T-helper 17 cell (primary cell): ENCODE measurements around the gene HAUS8. TPM values are rescaled to one million over a fixed set of nuclear protein-coding genes. Genes with fewer than 3 reads are reported as not detected.
"Not testable (repeated sequence)": the region's sequence is repeated elsewhere in the genome, so short reads cannot be mapped to it uniquely, and the experiment has no call there.

Experiments
- ATAC-seq: fragments of 150-1000 bp; cut with Tn5 transposase; 2 replicates; pipeline ENCODE4 v1.10.0; 2021; ENCODE audit warnings: mild to moderate bottlenecking, moderate library complexity
- DNase-seq, 3 donors: peaks; one replicate each; pipeline versions ENCODE4 v3.0.0 to v3.0.0-alpha.2; 2020 to 2021
- H3K9me3 ChIP-seq: one replicate; pipeline ENCODE4 v1.7.0; 2013; ENCODE audit warnings: low read length, mild to moderate bottlenecking; ENCODE audit not compliant: control insufficient read depth, poor library complexity, severe bottlenecking
- H3K27ac Mint-ChIP-seq: one replicate; pipeline ENCODE4 v1.8.0; 2022; ENCODE audit warnings: mild to moderate bottlenecking, moderate library complexity, mixed read lengths
- H3K27me3 Mint-ChIP-seq: one replicate; pipeline ENCODE4 v1.8.0; 2022; ENCODE audit warnings: mixed read lengths
- H3K36me3 Mint-ChIP-seq: one replicate; pipeline ENCODE4 v1.8.0; 2022; ENCODE audit warnings: low read depth, mixed read lengths
- H3K4me1 Mint-ChIP-seq: one replicate; pipeline ENCODE4 v1.8.0; 2022; ENCODE audit warnings: mild to moderate bottlenecking, mixed read lengths
- H3K4me3 Mint-ChIP-seq: one replicate; pipeline ENCODE4 v1.8.0; 2022; ENCODE audit warnings: mild to moderate bottlenecking, moderate library complexity, mixed read lengths
- total RNA-seq, 4 donors: library from RNA in 2 of 4; stranded (reverse) in 2 of 4; gene quantifications; one replicate each; pipeline ENCODE4 v1.2.3 and lab custom pipeline; 2022 to 2026

The HAUS8 gene
- total RNA-seq, 2 donors from 2014 or later: 18.4 to 26.2 TPM

- no peak for DNase-seq
- H3K27ac Mint-ChIP-seq: peak overlapping the region; percentile 74
- peaks cover 5% of the 10 kb centered on the region for H3K36me3 Mint-ChIP-seq
- ATAC-seq: peak; percentile 67
- H3K9me3 ChIP-seq: no peaks in the 10 kb centered on the region
- H3K4me1 Mint-ChIP-seq: peaks cover 25% of the 10 kb centered on the region
- H3K27me3 Mint-ChIP-seq: no peaks in the 10 kb centered on the region
- peak overlapping the region; percentile 45 for H3K4me3 Mint-ChIP-seq
Measured at GRCh38 chr19:17109962-17110598, 34.8 kb upstream of the HAUS8 start.

GRCh38 chr19:17109300-17109699, 34.0 kb upstream of the HAUS8 start:
- H3K9me3 ChIP-seq: no peaks in the 10 kb centered on the region
- DNase-seq: no peak
- Mint-ChIP-seq H3K36me3 (peaks cover 5% of the 10 kb centered on the region), H3K27ac (peak overlapping the region; percentile 74), H3K4me1 (peaks cover 25% of the 10 kb centered on the region), H3K27me3 (no peaks in the 10 kb centered on the region), H3K4me3 (no peak overlapping the region)
- ATAC-seq: no peak

DNA sequence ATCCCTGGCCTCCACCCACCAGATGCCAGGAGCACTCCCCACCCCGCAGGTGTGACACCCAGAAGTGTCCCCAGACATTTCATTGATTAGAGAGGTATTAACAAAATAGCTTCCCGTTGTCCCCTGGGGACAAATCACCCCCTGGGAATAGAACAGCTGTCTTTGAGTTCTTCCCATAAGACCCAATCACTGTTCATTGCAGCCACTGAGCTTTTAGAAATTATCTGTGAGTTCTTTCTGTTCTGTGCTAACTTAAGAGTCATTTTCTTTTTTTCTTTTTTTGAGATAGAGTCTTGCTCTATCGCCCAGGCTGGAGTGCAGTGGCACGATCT, 33.2 kb upstream of the HAUS8 start:
- Mint-ChIP-seq H3K4me1 (peaks cover 29% of the 10 kb centered on the region), H3K4me3 (no peak overlapping the region), H3K36me3 (peaks cover 5% of the 10 kb centered on the region), H3K27me3 (no peaks in the 10 kb centered on the region), H3K27ac (peak overlapping the region; percentile 84)
- no peak for DNase-seq
- no peak for ATAC-seq
- no peaks in the 10 kb centered on the region for H3K9me3 ChIP-seq

DNA sequence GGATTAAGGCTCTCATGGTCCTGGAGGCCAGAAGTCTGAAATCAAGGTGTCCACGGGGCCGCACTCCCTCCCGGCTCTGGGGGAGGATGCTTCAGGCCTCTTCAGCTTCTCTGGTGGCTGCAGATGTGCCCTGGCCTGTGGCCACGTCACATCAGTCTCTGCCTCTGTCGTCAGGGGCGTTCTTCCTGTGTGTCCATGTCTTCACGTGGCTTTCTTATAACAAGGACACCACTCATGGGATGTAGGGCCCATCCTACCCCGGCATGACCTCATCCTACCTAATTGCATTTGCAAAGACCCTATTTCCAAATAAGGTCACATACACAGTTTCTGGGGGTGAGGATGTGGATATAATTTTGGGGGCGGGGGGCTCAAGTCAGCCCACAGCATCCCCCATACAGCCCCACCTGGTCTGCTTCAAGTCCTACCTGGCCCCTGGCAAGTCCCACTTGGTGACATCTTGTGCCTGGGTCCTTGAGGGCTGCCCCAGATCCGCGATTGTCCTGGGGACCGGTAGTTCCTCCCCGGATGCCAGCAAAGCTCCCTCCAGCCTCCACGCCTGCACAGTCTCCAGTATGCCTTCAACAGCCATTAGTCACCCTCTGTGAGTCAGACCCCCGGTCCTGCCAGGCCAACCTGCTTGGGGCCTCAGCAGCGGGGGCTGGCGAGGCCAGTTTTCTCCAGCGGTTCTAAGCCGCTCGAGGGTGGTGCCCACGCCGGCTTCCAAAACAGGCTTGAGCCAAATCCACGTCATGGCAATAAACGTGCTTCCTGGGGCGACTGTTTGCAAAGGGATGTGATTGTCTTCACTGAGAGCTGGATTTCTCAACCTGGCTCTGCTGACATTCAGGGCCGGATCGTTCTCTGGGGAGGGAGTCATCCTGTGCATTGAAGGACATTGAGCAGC, 32.5 kb upstream of the HAUS8 start:
- Mint-ChIP-seq H3K4me3 (no peak overlapping the region), H3K27ac (peak overlapping the region; percentile 84), H3K27me3 (no peaks in the 10 kb centered on the region), H3K4me1 (peaks cover 28% of the 10 kb centered on the region), H3K36me3 (peaks cover 5% of the 10 kb centered on the region)
- ATAC-seq (peak; percentile 47), DNase-seq (no peak)
- H3K9me3 ChIP-seq: no peaks in the 10 kb centered on the region

GRCh38 chr19:17106964-17107363, 31.7 kb upstream of the HAUS8 start:
- not testable (repeated sequence) for H3K9me3 ChIP-seq, DNase-seq, H3K4me3 Mint-ChIP-seq, H3K27me3 Mint-ChIP-seq, ATAC-seq, H3K36me3 Mint-ChIP-seq
- Mint-ChIP-seq H3K27ac (peak overlapping the region; percentile 57), H3K4me1 (peaks cover 25% of the 10 kb centered on the region)

GRCh38 chr19:17105556-17105955, 30.3 kb upstream of the HAUS8 start:
- H3K4me1 Mint-ChIP-seq: peaks cover 24% of the 10 kb centered on the region
- peaks cover 3% of the 10 kb centered on the region for H3K36me3 Mint-ChIP-seq
- DNase-seq: no peak
- ATAC-seq: no peak
- H3K27ac Mint-ChIP-seq: no peak overlapping the region
- no peaks in the 10 kb centered on the region for H3K9me3 ChIP-seq
- no peak overlapping the region for H3K4me3 Mint-ChIP-seq
- H3K27me3 Mint-ChIP-seq: no peaks in the 10 kb centered on the region

- Mint-ChIP-seq H3K4me3 (peak overlapping the region; percentile 53), H3K36me3 (peaks cover 3% of the 10 kb centered on the region), H3K27ac (peak overlapping the region; percentile 34), H3K4me1 (peaks cover 26% of the 10 kb centered on the region), H3K27me3 (no peaks in the 10 kb centered on the region)
- DNase-seq: no peak
- H3K9me3 ChIP-seq: no peaks in the 10 kb centered on the region
- no peak for ATAC-seq
Measured at GRCh38 chr19:17104679-17105078, 29.4 kb upstream of the HAUS8 start.

DNA sequence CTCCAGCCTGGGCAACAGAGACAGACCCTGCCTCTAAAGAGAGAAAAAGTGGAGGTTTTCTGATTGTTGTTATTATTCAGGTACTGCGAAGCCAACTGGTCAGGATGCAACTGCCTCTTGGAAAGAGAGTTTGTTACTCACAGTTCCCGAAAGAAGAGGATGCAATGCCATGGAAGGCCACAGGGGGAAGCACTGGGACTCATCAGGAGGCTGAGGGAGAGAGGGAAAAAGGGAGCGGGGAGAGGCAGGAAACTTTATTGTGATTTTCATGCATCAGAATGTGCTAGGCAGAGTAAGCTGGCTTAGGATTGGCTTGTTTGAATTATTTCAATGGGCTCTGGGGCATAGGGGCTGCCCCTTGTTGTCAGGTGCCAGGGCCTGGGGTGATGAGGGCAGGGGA, 27.9 kb upstream of the HAUS8 start:
- ATAC-seq: no peak
- peaks cover 31% of the 10 kb centered on the region for H3K4me1 Mint-ChIP-seq
- no peaks in the 10 kb centered on the region for H3K27me3 Mint-ChIP-seq
- H3K36me3 Mint-ChIP-seq: peaks cover 6% of the 10 kb centered on the region
- DNase-seq: no peak
- peak overlapping the region; percentile 2 for H3K27ac Mint-ChIP-seq
- H3K9me3 ChIP-seq: no peaks in the 10 kb centered on the region
- H3K4me3 Mint-ChIP-seq: no peak overlapping the region

- Mint-ChIP-seq H3K4me3 (no peak overlapping the region), H3K27me3 (no peaks in the 10 kb centered on the region), H3K27ac (no peak overlapping the region), H3K36me3 (peaks cover 6% of the 10 kb centered on the region), H3K4me1 (peaks cover 29% of the 10 kb centered on the region)
- no peaks in the 10 kb centered on the region for H3K9me3 ChIP-seq
- DNase-seq (no peak), ATAC-seq (no peak)
Measured at GRCh38 chr19:17101686-17102628, 26.7 kb upstream of the HAUS8 start.

DNA sequence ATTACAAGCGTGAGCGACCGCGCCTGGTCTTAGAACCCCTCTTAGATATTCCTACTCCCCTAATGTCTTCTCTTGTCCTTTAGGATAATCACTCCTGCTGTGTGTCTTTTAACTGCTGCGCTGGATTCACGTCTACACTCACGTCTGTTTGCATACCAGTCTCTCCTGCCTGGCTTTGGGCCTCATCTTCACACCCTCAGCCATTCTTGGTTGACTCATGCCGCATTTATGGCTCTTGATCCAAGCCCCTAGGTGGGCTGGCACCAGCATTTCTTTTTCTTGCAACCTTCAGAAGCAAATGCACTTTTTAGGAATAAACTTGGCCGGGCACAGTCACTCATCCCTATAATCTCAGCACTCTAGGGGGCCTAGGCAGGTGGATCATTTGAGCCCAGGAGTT, 23.1 kb upstream of the HAUS8 start:
- Mint-ChIP-seq H3K36me3 (peaks cover 6% of the 10 kb centered on the region), H3K4me1 (peaks cover 32% of the 10 kb centered on the region), H3K4me3 (no peak overlapping the region), H3K27me3 (no peaks in the 10 kb centered on the region), H3K27ac (no peak overlapping the region)
- ATAC-seq (no peak), DNase-seq (no peak)
- H3K9me3 ChIP-seq: no peaks in the 10 kb centered on the region

GRCh38 chr19:17097593-17098126, 22.4 kb upstream of the HAUS8 start:
- Mint-ChIP-seq H3K4me1 (peaks cover 29% of the 10 kb centered on the region), H3K27me3 (no peaks in the 10 kb centered on the region), H3K27ac (no peak overlapping the region), H3K4me3 (no peak overlapping the region), H3K36me3 (peaks cover 6% of the 10 kb centered on the region)
- DNase-seq (no peak), ATAC-seq (no peak)
- H3K9me3 ChIP-seq: no peaks in the 10 kb centered on the region

DNA sequence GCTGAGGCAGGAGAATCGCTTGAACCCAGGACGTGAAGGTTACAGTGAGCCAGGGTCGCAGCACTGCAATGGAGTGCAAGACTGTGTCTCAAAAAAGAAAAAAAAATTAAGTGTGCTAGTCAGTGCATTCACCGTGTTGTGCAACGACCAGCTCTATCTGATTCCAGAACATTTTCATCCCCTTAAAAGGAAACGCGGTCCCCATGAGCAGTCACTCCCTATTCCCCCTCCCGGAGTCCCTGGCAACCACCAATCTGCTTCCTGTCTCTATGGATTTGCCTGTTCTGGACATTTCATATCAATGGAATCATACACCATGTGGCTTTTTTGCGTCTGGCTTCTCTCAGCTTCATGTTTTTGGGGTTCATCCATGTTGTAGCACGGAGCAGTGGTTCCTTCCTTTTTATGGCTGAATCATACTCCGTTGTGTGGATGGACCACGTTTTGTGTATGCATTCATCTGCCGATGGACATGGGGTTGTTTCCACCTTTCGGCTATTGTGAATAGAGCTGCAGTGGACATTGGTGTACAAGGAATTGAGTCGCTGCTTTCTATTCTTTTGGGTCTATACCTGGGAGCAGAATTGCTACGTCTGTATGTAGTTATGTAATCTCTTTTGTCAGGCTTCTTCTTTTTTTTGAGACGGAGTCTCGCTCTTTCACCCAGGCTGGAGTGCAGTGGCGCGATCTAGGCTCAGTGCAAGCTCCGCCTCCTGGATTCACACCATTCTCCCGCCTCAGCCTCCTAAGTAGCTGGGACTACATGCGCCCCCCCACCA, 20.1 kb upstream of the HAUS8 start:
- no peaks in the 10 kb centered on the region for H3K9me3 ChIP-seq
- Mint-ChIP-seq H3K27ac (no peak overlapping the region), H3K27me3 (no peaks in the 10 kb centered on the region), H3K36me3 (peaks cover 3% of the 10 kb centered on the region), H3K4me3 (no peak overlapping the region), H3K4me1 (peaks cover 28% of the 10 kb centered on the region)
- DNase-seq: no peak
- no peak for ATAC-seq
